Right cardiac atrium (tissue), 5 donors: ENCODE data around the gene USP11. TPM values are rescaled to one million over a fixed set of nuclear protein-coding genes. Genes with fewer than 3 reads are reported as not detected.

Experiments used
- ATAC-seq, 2 donors: fragments of 200-7000 bp; cut with Tn5 transposase; one replicate each; pipeline versions ENCODE4 v1.8.0 to v1.9.1; 2020; ENCODE audit warnings: moderate library complexity in 2 of 2, mild to moderate bottlenecking in 1 of 2
- DNase-seq, 3 donors: peaks; one replicate each; pipeline ENCODE4 v3.0.0-alpha.2; 2020
- H3K27ac ChIP-seq: one replicate; pipeline ENCODE4 v1.5.1; 2013; ENCODE audit warnings: mild to moderate bottlenecking, low read length, control low read depth, moderate library complexity
- H3K27me3 ChIP-seq: one replicate; pipeline ENCODE4 v1.6.1; 2013; ENCODE audit not compliant: control insufficient read depth, insufficient read depth
- H3K4me1 ChIP-seq: one replicate; pipeline ENCODE4 v1.6.1; 2013; ENCODE audit warnings: low read length; ENCODE audit not compliant: control insufficient read depth, insufficient read depth
- H3K4me3 ChIP-seq: one replicate; pipeline ENCODE4 v1.5.1; 2013; ENCODE audit warnings: low read length, control low read depth
- H3K9me3 ChIP-seq: one replicate; pipeline ENCODE4 v1.6.1; 2013; ENCODE audit warnings: low read length; ENCODE audit not compliant: control insufficient read depth
- WGBS: extraction: QIAGEN DNeasy Blood & Tissue Kit; methylation state at CpG from one replicate; pipeline ENCODE4 v1.1.7; 2013; 5-methylcytosine and 5-hydroxymethylcytosine counted together
- intact Hi-C, 4 donors: fragments of 100-400 bp; cut with DNase I; formaldehyde crosslinking; loops; one replicate each; pipeline versions ENCODE4 v1.11.0 to v1.14.0; 2022 to 2023
- polyA plus RNA-seq: library from polyadenylated mRNA; stranded (reverse); fragments of 200-250 nt; gene quantifications from one replicate; pipeline ENCODE4 v1.2.3, GENCODE V29; 2013
- total RNA-seq, 4 donors: library from RNA; stranded (reverse); fragmentation: NEBNext Ultra II Directional; extraction: Animal tissue kit (Norgen Biotek cat#: 25700); gene quantifications; one replicate each; pipeline ENCODE4 v1.2.1, GENCODE V29; 2021
- donor health status: healthy with polysubstance abuse.
- donor health status: DM: no; HTN: yes; CAD: no.
- donor health status: DM: no; HTN: no; CAD: no.
- donor health status: DM: no; HTN: yes; CAD: no; lungs with severe emphysema.
- donor health status: DM: yes; HTN: yes; CAD: no.

The USP11 gene
- total and polyA plus RNA-seq, 5 donors, result 28.3 to 70.4 (median 59.9) TPM

- H3K9me3 ChIP-seq, result no peaks in the 10 kb centered on the region
- H3K4me1 ChIP-seq, result no peaks in the 10 kb centered on the region
- WGBS, result 50% methylated on average over 5 of the region's 5 CpGs
- intact Hi-C loops, result no loop called here
- H3K27ac ChIP-seq, result no peak overlapping the region
- H3K4me3 ChIP-seq, result no peak overlapping the region
- H3K27me3 ChIP-seq, result no peaks in the 10 kb centered on the region
- DNase-seq, result no peak
- ATAC-seq, result no peak
Observed at GRCh38 chrX:47296766-47297365, 64.1 kb downstream of the USP11 start.

DNA sequence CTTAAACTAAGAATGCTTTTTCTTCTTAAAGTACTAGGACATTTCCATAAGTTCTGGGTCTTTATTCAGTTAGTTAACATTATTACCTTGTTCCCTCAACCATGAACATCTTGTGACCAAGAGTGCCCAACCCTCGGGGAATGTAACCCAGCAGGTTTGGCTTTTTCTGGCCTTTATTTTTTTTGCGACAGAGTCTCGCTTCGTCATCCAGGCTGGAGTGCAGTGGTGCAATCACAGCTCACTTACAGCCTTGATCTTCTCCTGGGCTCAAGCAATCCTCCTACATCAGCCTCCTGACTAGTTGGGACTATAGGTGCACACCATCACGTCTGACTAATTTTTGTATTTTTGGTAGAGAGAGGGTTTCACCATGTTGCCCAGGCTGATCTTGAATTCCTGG is 65.1 kb downstream of the USP11 start:
- H3K9me3 ChIP-seq, result no peaks in the 10 kb centered on the region
- intact Hi-C loops, result no loop called here
- 85% methylated on average over 5 of the region's 5 CpGs for WGBS

More for the DNA sequence above, 65.1 kb downstream of the USP11 start:
- H3K27ac ChIP-seq, result no peak overlapping the region
- no peaks in the 10 kb centered on the region for H3K4me1 ChIP-seq
- H3K4me3 ChIP-seq, result no peak overlapping the region
- no peak for ATAC-seq
- DNase-seq, result no peak
- H3K27me3 ChIP-seq, result no peaks in the 10 kb centered on the region

Other genes starting within 250 kb of the USP11 start
- gene RGN, start 154.6 kb upstream of the USP11 start, total RNA-seq, result 10 to 100 TPM; 17.0 to 25.1 (median 23.2) TPM
- 13.4 TPM for gene RGN, start 154.6 kb upstream of the USP11 start, polyA plus RNA-seq
- 100 to 1,000 TPM; 127 to 152 (median 139) TPM for gene NDUFB11, start 88.3 kb upstream of the USP11 start, total RNA-seq
- 235 TPM for gene NDUFB11, start 88.3 kb upstream of the USP11 start, polyA plus RNA-seq
- 10 to 100 TPM; 25.5 to 33.8 (median 28.2) TPM for gene RBM10, start 87.8 kb upstream of the USP11 start, total RNA-seq
- gene RBM10, start 87.8 kb upstream of the USP11 start, polyA plus RNA-seq, result 22.6 TPM
- 100 to 1,000 TPM; 109 to 130 (median 114) TPM for gene UBA1, start 39.2 kb upstream of the USP11 start, total RNA-seq
- 79.5 TPM for gene UBA1, start 39.2 kb upstream of the USP11 start, polyA plus RNA-seq
- gene CDK16, start 14.3 kb upstream of the USP11 start, total RNA-seq, result 100 to 1,000 TPM; 108 to 164 (median 120) TPM
- gene CDK16, start 14.3 kb upstream of the USP11 start, polyA plus RNA-seq, result 104 TPM
- under 1 TPM in 2 of 4 donors, not detected in 2; 0.09 to 0.29 TPM for gene ZNF157, start 137.6 kb downstream of the USP11 start, total RNA-seq
- gene ZNF157, start 137.6 kb downstream of the USP11 start, polyA plus RNA-seq, result 0.09 TPM